BLaER1 (cell line): Measurements from ENCODE around the gene TMEM176B.
"Not testable (repeated sequence)": the region's sequence is repeated elsewhere in the genome, so short reads cannot be mapped to it uniquely, and the experiment has no call there.

Source experiments
- H3K27ac ChIP-seq: shearing (Covaris generic); formaldehyde crosslinking; 2 replicates; pipeline ENCODE4 v1.8.1; 2022
- H3K27me3 ChIP-seq: shearing (Covaris generic); formaldehyde crosslinking; 2 replicates; pipeline ENCODE4 v1.8.1; 2022
- H3K36me3 ChIP-seq: shearing (Covaris generic); formaldehyde crosslinking; 2 replicates; pipeline ENCODE4 v1.8.1; 2022
- H3K4me1 ChIP-seq: shearing (Covaris generic); formaldehyde crosslinking; 2 replicates; pipeline ENCODE4 v1.8.1; 2022
- H3K4me2 ChIP-seq: shearing (Covaris generic); formaldehyde crosslinking; 2 replicates; pipeline ENCODE4 v1.8.1; 2022
- H3K4me3 ChIP-seq: shearing (Covaris generic); formaldehyde crosslinking; 2 replicates; pipeline ENCODE4 v1.8.1; 2022
- H3K9ac ChIP-seq: shearing (Covaris generic); formaldehyde crosslinking; 2 replicates; pipeline ENCODE4 v1.8.1; 2022
- H3K9me3 ChIP-seq: shearing (Covaris generic); formaldehyde crosslinking; 2 replicates; pipeline ENCODE4 v1.8.1; 2022
- H4K20me1 ChIP-seq: shearing (Covaris generic); formaldehyde crosslinking; 2 replicates; pipeline ENCODE4 v1.8.1; 2022
- Cebpa-rat ChIP-seq: shearing (Covaris generic); IDR thresholded peaks from 2 replicates; pipeline ENCODE4 v1.8.1; 2022

The TMEM176B gene

DNA sequence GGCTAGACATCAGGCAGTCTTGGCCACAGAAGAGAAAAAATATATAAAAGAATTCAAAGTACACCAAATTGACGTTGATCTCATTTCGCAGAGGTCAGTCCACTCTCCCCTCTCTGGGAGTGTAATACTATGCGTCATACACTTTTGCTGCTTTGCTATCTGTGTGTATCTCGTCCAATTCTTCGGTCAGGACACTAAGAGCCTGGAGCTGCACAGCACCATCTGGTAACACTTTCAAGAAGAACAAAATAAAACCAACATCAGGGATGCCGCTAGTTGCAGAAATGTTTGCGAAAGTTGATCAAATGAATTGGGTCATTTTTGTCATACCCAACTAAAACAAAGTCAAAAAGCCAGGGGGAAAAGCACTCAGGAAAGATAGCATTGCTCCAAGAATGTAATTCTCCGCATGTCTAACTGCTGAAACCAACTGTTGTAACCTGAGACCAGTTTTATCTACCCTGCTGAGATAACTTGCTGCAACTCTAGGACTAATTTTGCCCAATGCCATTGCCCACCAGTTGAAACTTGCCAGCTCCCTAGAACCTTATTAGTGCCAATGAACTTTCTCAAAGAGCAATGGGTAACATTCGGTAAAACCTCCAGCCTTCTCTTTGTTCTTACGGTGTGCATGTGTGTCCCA lies 23.4 kb upstream of the TMEM176B start:
- no peak for TF ChIP-seq Cebpa-rat
- no peaks in the 10 kb centered on the region for H3K9me3 ChIP-seq

GRCh38 chr7:150823043-150823442 lies 22.9 kb upstream of the TMEM176B start:
- Histone ChIP-seq H3K4me3 (no peak overlapping the region), H3K36me3 (no peaks in the 10 kb centered on the region), H3K4me2 (no peak overlapping the region), H3K9ac (no peak overlapping the region), H3K27me3 (no peaks in the 10 kb centered on the region), H3K9me3 (no peaks in the 10 kb centered on the region), H3K4me1 (no peaks in the 10 kb centered on the region), H3K27ac (no peak overlapping the region), H4K20me1 (no peaks in the 10 kb centered on the region)
- no peak for TF ChIP-seq Cebpa-rat

More for the DNA sequence above, 23.4 kb upstream of the TMEM176B start:
- no peak overlapping the region for H3K4me2 ChIP-seq
- H3K27me3 ChIP-seq, result no peaks in the 10 kb centered on the region
- no peak overlapping the region for H3K4me3 ChIP-seq
- no peaks in the 10 kb centered on the region for H3K4me1 ChIP-seq
- H4K20me1 ChIP-seq, result no peaks in the 10 kb centered on the region
- H3K27ac ChIP-seq, result no peak overlapping the region
- H3K36me3 ChIP-seq, result no peaks in the 10 kb centered on the region
- no peak overlapping the region for H3K9ac ChIP-seq

- Histone ChIP-seq H3K4me3 (no peak overlapping the region), H4K20me1 (no peaks in the 10 kb centered on the region), H3K4me2 (no peak overlapping the region), H3K27ac (no peak overlapping the region), H3K36me3 (no peaks in the 10 kb centered on the region), H3K9me3 (peaks cover 8% of the 10 kb centered on the region), H3K27me3 (no peaks in the 10 kb centered on the region), H3K4me1 (no peaks in the 10 kb centered on the region), H3K9ac (no peak overlapping the region)
- no peak for TF ChIP-seq Cebpa-rat
Observed at GRCh38 chr7:150820578-150821198, 20.5 kb upstream of the TMEM176B start.

GRCh38 chr7:150820148-150820547 lies 20.0 kb upstream of the TMEM176B start:
- no peaks in the 10 kb centered on the region for H3K27me3 ChIP-seq
- no peaks in the 10 kb centered on the region for H3K36me3 ChIP-seq
- TF ChIP-seq Cebpa-rat, result no peak
- H3K4me3 ChIP-seq, result no peak overlapping the region
- H3K27ac ChIP-seq, result no peak overlapping the region
- H3K9ac ChIP-seq, result no peak overlapping the region
- no peaks in the 10 kb centered on the region for H3K4me1 ChIP-seq
- no peak overlapping the region for H3K4me2 ChIP-seq
- peaks cover 14% of the 10 kb centered on the region for H3K9me3 ChIP-seq
- no peaks in the 10 kb centered on the region for H4K20me1 ChIP-seq

- H3K9me3 ChIP-seq, result peaks cover 21% of the 10 kb centered on the region
- H3K27me3 ChIP-seq, result no peaks in the 10 kb centered on the region
- H3K27ac ChIP-seq, result no peak overlapping the region
- no peaks in the 10 kb centered on the region for H3K36me3 ChIP-seq
- no peak overlapping the region for H3K9ac ChIP-seq
- no peak overlapping the region for H3K4me2 ChIP-seq
- TF ChIP-seq Cebpa-rat, result no peak
- H4K20me1 ChIP-seq, result no peaks in the 10 kb centered on the region
- H3K4me1 ChIP-seq, result no peaks in the 10 kb centered on the region
- H3K4me3 ChIP-seq, result no peak overlapping the region
Observed at GRCh38 chr7:150818971-150819370, 18.8 kb upstream of the TMEM176B start.

DNA sequence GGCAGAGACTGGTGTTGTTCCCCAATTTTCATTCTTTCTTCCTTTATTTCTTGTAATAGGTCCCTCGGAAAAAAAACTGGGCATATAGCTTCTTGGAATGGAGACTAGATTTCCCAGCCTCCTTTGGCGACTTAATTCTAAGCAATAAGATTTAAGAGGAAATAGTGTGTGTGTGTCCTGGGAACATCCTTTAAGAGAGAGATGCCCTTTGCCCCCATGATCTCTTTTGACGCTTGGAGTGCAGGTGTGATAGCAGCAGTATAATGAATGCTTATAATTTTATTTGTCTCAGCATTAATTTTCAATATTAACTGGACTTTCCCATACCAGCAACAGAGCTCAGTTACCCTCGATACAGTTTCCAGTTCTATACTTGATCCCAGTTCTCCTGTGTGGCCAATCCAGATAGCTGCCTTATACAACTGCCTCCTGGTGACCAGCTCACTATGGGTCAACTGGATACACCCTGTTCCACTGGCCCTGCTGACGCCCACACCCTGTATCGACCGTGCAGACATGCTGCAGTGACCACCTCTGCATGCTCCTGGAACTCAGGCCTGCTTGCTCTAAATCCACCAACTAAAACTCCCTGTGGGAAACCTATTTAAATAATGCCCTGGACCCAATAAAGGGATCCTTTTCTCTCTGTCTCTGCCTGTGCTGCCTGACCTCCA lies 14.3 kb upstream of the TMEM176B start:
- H3K27ac ChIP-seq, result no peak overlapping the region
- TF ChIP-seq Cebpa-rat, result no peak
- no peaks in the 10 kb centered on the region for H3K4me1 ChIP-seq
- H3K9ac ChIP-seq, result no peak overlapping the region
- H4K20me1 ChIP-seq, result no peaks in the 10 kb centered on the region
- H3K36me3 ChIP-seq, result no peaks in the 10 kb centered on the region
- H3K4me3 ChIP-seq, result no peak overlapping the region
- H3K27me3 ChIP-seq, result no peaks in the 10 kb centered on the region
- no peak overlapping the region for H3K4me2 ChIP-seq
- peaks cover 21% of the 10 kb centered on the region for H3K9me3 ChIP-seq

GRCh38 chr7:150807616-150808438 lies 7.7 kb upstream of the TMEM176B start:
- H3K36me3 ChIP-seq, H3K4me2 ChIP-seq, H3K9ac ChIP-seq, H3K4me1 ChIP-seq, H3K27me3 ChIP-seq, H4K20me1 ChIP-seq, H3K4me3 ChIP-seq, H3K27ac ChIP-seq: not testable (repeated sequence)
- peaks cover 28% of the 10 kb centered on the region for H3K9me3 ChIP-seq

DNA sequence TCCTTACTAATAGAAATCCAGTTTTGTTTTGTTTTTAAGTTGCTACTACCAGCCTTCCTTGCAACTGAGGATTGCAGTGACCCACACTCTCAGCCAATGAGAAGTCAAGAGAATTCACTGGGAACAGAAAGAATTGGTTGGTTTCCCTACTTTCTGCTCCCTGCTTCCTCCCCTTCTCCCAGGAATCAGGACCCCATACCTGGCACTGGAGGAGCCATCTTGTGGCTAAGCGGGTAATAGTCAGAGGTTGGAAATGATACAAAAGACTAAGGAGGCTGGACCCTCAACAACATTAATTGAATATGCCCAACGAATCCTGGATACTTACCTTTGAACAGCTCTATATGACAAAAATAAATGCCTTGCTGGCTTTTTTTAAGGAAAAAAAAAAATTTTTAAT lies 6.7 kb upstream of the TMEM176B start:
- no peaks in the 10 kb centered on the region for H3K4me1 ChIP-seq
- H3K9me3 ChIP-seq, result peaks cover 28% of the 10 kb centered on the region
- no peaks in the 10 kb centered on the region for H4K20me1 ChIP-seq
- no peaks in the 10 kb centered on the region for H3K36me3 ChIP-seq
- no peak overlapping the region for H3K27ac ChIP-seq
- H3K27me3 ChIP-seq, result no peaks in the 10 kb centered on the region
- H3K4me2 ChIP-seq, result no peak overlapping the region
- H3K4me3 ChIP-seq, result no peak overlapping the region
- TF ChIP-seq Cebpa-rat, result no peak
- no peak overlapping the region for H3K9ac ChIP-seq

GRCh38 chr7:150806454-150806853 lies 6.3 kb upstream of the TMEM176B start:
- no peak overlapping the region for H3K4me3 ChIP-seq
- no peaks in the 10 kb centered on the region for H3K4me1 ChIP-seq
- no peak overlapping the region for H3K27ac ChIP-seq
- no peak overlapping the region for H3K9ac ChIP-seq
- TF ChIP-seq Cebpa-rat, result no peak
- H3K36me3 ChIP-seq, result no peaks in the 10 kb centered on the region
- no peaks in the 10 kb centered on the region for H3K27me3 ChIP-seq
- H3K9me3 ChIP-seq, result peaks cover 28% of the 10 kb centered on the region
- no peak overlapping the region for H3K4me2 ChIP-seq
- H4K20me1 ChIP-seq, result no peaks in the 10 kb centered on the region

- Histone ChIP-seq H3K4me1 (no peaks in the 10 kb centered on the region), H3K9ac (no peak overlapping the region), H3K4me2 (no peak overlapping the region), H3K4me3 (no peak overlapping the region), H4K20me1 (no peaks in the 10 kb centered on the region), H3K27me3 (no peaks in the 10 kb centered on the region), H3K27ac (no peak overlapping the region), H3K9me3 (peaks cover 31% of the 10 kb centered on the region), H3K36me3 (no peaks in the 10 kb centered on the region)
- TF ChIP-seq Cebpa-rat, result no peak
Observed at GRCh38 chr7:150805864-150806263, 5.7 kb upstream of the TMEM176B start.
